ENCODE data around the gene DNAJB6. TPM values are rescaled to one million over a fixed set of nuclear protein-coding genes. Genes with fewer than 3 reads are reported as not detected.

The DNAJB6 gene
- total RNA-seq, 1 experiment from 2014 or later = 288 TPM

GRCh38 chr7:157401567-157402387 lies 65.0 kb downstream of the DNAJB6 start:
- Mint-ChIP-seq H3K4me3 (no peak overlapping the region), H3K9me3 (no peaks in the 10 kb centered on the region), H3K4me1 (peaks cover 22% of the 10 kb centered on the region), H3K36me3 (peaks cover 54% of the 10 kb centered on the region), H3K27ac (peak overlapping the region; percentile 63), H3K27me3 (ENCODE audit: low read depth) (no peaks in the 10 kb centered on the region)
- no peak for TF ChIP-seq NFE2L1 (CRISPR knock-in tag; IDR thresholded peaks at IDR 0.05)
- no peak for TF ChIP-seq ZNF121 (CRISPR knock-in tag; IDR thresholded peaks at IDR 0.05)
- TF ChIP-seq JAZF1 (CRISPR knock-in tag; IDR thresholded peaks at IDR 0.05) = no peak
- TF ChIP-seq ZNF138 (CRISPR knock-in tag; conservative IDR thresholded peaks at IDR 0.05) = no peak
- TF ChIP-seq JUN (CRISPR knock-in tag; IDR thresholded peaks at IDR 0.05) = no peak
- no peak for TF ChIP-seq FOXP4 (CRISPR knock-in tag; IDR thresholded peaks at IDR 0.05)
- TF ChIP-seq ZNF416 (CRISPR knock-in tag; IDR thresholded peaks at IDR 0.05) = no peak
- no peak for TF ChIP-seq PRDM15 (CRISPR knock-in tag; IDR thresholded peaks at IDR 0.05)
- TF ChIP-seq TCF7 (CRISPR knock-in tag; IDR thresholded peaks at IDR 0.05; ENCODE audit: low read depth) = no peak
- no peak for TF ChIP-seq ZNF263 (CRISPR knock-in tag; IDR thresholded peaks at IDR 0.05; ENCODE audit: low read depth)
- TF ChIP-seq RELA (CRISPR knock-in tag; IDR thresholded peaks at IDR 0.05; ENCODE audit: borderline replicate concordance) = no peak
- TF ChIP-seq ZNF512 (CRISPR knock-in tag; IDR thresholded peaks at IDR 0.05; ENCODE audit: borderline replicate concordance) = no peak
- no peak for TF ChIP-seq HMGA2 (CRISPR knock-in tag; IDR thresholded peaks at IDR 0.05)
- no peak for TF ChIP-seq SP1 (CRISPR knock-in tag; conservative IDR thresholded peaks at IDR 0.05)
- no peak for TF ChIP-seq ARID4B (CRISPR knock-in tag; IDR thresholded peaks at IDR 0.05; ENCODE audit: borderline replicate concordance)
- TF ChIP-seq ZNF281 (CRISPR knock-in tag; IDR thresholded peaks at IDR 0.05) = no peak
- DNase-seq (ENCODE audit: low spot score) (no peak), ATAC-seq (no peak)
- POLR2A ChIA-PET = no interaction called here
- CTCF ChIA-PET = no interaction called here

All from WTC11 (cell line).